Measurements from ENCODE around the gene RAB27A.

DNA sequence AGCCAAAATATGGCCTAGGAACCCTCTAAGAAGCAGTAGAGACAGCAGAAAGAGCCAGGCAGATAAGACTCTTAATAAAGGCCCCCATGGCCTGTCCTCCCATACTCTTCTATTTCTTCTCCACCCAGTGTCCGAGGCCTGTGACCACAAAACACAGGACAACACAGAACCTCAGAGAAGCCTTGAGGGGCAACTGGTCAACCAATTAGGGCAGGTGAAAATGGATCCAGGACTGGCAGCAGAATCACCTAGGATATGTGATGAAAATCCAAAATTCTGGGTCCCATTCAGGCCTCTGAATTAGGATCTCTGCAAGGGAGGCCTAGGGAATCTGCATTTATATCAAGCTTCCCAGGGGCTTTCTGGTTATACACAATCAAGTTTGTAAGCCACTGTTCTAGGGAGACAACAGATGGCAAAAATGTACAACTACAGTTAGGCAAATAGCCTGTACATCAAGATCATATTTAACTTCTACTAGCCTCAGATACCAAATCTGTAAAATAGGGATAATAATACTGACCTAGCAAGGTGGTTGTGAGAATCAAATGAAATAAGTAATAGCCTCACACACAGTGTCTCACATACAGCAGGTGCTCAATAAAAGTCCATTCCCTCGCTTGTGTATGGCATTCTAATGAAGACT is 10.4 kb downstream of the RAB27A start:
- no peak for TF ChIP-seq CTCF (IDR thresholded peaks at IDR 0.05)
- no peak for TF ChIP-seq POLR2A (IDR thresholded peaks at IDR 0.05)
